UCSD-AML1 (cell line): ENCODE measurements around the gene AP3S1.
"Not testable (repeated sequence)": the region's sequence is repeated elsewhere in the genome, so short reads cannot be mapped to it uniquely, and the experiment has no call there.

Experiments used
- DNase-seq: peaks from one replicate; lab custom pipeline; 2025; ENCODE audit not compliant: unreplicated experiment; lab: John Stamatoyannopoulos, UW

AP3S1 gene

GRCh38 chr5:115841382-115842088 is at the start of gene AP3S1, which contains the start of gene ATG12:
TSS of gene AP3S1 (plus strand) at chr5:115841935. CDS start at chr5:115842038, 103 bp downstream.
TSS of gene ATG12 (minus strand) at chr5:115841565. CDS start at chr5:115841552, 13 bp downstream.
- DNase-seq = peak; percentile 95

GRCh38 chr5:115795700-115796099 is 46.0 kb upstream of the AP3S1 start:
- DNase-seq = no peak

- DNase-seq = no peak
Observed at GRCh38 chr5:115796656-115797055, 45.1 kb upstream of the AP3S1 start.

- DNase-seq = no peak
Observed at GRCh38 chr5:115798252-115798651, 43.5 kb upstream of the AP3S1 start.

GRCh38 chr5:115800108-115800507 is 41.6 kb upstream of the AP3S1 start:
- no peak for DNase-seq

DNA sequence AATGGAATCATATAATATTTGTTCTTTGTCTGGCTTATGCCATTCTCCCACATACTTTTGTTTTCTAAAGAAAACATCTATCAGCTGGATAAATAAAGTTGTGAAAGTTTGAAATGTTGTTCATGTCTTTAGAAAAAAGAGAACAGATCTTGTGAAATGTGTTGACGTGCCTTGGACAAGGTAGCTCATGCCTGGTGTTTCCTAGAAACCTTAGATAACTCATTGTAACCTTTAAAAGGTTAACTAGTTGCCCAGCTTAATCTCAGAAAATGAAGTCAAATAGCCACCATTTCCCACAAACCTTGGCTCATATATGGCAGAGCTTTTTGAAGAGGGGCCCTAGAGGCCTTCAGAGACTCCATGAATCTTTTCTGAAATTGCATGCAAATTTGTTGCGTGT is 40.6 kb upstream of the AP3S1 start:
- no peak for DNase-seq

DNA sequence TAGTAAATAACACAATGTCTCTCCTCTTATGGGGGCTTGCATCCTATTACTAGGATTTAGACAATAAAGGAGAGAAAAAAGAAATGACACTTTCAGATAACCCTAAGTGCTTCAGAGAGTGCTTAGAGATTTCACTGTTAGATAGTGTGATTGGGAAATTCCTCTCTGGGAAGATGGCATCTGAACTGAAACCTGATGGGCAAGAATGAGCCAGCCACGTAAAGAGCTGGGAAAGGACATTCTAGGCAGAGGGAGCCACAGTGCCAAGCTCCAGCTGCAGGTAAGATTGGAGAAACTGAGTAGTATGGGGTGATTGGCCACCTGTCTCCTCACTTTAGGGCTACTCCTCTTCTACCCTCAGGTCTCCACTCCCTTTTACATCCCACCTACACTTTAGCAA is 39.8 kb upstream of the AP3S1 start:
- no peak for DNase-seq

- DNase-seq = no peak
Observed at GRCh38 chr5:115806986-115807653, 34.6 kb upstream of the AP3S1 start.

GRCh38 chr5:115807654-115808052 is 34.1 kb upstream of the AP3S1 start:
- no peak for DNase-seq

DNA sequence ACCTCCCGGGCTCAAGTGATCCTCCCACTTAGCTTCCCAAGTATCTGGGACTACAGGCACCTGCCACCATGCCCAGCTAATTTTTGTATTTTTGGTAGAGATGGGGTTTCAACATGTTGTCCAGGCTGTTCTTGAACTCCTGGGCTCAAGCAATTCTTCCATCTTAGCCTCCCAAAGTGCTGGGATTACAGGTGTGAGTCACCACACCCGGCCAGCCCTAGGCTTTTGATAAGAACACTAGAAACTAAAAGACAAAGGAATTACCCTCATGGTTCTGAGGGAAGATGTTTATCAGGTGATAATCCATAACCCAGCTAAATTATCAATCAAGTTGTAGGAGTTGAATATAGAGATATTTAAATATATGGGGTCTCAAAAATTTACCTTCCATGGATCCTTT is 33.7 kb upstream of the AP3S1 start:
- not testable (repeated sequence) for DNase-seq

DNA sequence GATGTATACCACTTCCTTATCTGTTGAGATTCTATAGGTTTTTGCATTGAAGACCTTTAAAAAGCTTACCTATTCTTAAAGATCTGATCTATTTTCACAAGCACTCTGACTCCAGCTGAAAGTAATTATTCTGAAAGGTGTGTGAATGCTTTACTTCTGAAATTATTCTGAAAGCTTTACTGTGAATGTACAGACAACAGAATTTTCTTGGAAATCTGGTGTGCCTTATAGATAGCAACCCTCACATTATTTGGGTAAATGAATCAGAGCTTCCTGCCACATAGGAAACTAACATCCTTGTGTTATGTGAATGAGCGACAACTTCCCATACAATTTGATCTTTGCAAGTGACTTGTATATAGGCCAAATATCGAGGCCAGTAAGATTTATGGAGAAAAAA is 31.8 kb upstream of the AP3S1 start:
- DNase-seq = no peak

DNA sequence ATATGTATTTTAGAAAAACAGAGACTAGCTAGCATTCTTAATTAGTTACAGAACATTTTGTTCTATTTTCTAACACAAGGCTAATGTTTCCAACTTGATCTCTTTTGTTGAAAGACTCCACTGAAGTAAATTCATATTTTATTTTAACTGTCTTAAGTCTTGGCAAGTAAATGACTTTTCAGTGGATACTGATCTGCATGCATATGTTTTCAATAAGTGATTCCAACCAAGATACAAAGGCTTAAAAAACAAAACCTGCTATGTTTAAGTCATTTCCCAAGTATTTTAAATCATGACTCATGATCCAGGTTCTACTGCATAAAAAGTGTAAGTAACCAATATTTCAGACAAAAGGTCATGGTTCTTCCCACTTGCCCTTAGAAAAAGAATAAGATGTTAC is 31.0 kb upstream of the AP3S1 start:
- no peak for DNase-seq

DNA sequence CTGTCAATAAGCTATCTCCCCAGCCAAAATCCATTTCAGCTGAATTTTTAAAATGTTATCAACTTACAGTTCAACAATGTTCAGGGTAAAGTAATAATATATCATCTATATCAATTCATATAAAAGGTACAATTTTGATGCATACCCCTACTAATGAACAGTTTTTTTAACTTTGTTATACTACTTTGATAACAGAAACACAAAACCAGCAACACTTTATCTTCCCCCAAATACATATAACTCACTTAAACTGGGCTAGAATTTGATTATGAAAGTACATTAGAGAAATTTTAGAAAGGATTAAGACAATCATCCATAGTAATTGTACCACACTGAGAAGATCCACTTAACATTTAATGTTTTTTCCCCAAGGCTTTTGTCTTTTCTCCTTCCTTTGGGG is 30.3 kb upstream of the AP3S1 start:
- DNase-seq = no peak

GRCh38 chr5:115812372-115812771 is 29.4 kb upstream of the AP3S1 start:
- no peak for DNase-seq

- no peak for DNase-seq
Observed at GRCh38 chr5:115813719-115814118, 28.0 kb upstream of the AP3S1 start.

DNA sequence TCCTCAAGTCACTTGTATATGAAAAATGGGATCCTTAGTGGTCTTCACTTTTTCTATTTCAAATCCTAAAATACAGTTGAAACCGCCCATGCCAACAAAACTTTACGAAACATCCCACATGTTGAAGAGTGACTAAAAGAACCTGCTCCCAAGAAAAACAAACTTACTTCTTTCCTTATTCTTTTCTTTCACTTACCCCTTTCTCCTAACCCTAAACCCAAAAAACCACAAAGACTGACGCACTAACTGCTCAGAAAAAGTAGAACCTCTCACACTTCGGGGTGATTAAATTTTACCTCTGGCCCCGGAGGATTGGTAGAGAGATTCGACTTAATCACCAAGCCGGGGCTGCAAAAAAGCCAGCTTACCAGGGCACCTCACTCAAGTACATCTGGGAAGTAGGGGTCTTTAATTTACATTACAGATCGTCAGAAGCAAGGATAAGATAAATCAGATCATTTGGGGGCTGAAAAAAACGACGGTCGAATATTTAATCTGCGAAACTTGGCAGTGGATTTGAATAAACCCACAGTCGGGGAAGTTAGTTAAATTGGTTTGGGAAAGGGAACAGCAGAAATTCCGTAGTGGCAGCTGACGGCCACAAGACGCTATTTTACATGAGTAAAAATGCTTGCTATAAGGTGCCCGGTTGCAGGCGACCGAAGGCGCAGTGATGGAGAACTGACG is 26.6 kb upstream of the AP3S1 start:
- DNase-seq = no peak

- no peak for DNase-seq
Observed at GRCh38 chr5:115815693-115816225, 26.0 kb upstream of the AP3S1 start.

DNA sequence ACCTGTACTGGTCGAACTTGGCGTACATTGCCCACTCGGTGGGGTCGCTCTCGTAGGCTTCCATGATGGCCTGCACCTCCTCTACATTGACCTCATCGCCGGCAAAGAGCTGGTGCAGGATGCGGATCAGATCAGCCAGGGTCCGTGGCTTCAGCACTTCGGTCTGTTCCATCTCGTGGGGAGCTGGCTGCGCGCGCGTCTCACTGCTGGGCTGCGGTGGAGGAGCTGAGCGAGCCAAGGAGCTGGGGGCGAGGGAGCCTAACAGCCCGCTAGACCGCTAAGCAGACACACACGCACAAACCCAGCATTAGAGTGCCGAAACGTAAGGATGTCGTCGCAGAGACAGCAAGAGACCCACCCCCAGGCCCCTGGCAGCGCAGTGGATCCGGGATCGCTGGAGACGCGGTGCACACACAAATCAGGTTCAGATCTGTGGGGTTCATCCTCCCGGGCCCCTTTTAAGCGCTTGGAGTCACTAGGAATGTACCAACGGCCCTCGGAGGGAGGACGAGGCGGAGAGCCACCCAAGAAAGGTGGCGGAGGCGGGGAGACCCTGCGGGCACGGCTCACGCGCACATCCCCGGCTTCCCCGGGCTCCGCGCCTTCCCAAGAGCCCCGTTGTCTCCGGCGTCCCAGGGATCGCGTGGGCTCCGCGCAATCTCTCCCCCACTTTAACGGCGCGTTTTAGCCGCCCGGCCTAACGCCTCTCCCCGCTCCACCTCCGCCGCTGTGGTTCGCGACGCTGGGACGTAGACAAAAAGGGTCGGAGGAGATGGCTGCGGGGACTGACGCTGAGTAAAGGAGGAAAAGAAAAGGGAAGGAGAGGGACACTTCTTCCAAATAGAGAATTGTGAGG is 25.3 kb upstream of the AP3S1 start, which contains the start of gene CDO1:
Gene CDO1 (minus strand): TSS at position 434 of the 856 bp plus-strand sequence. CDS start 262 bp downstream, at position 172.
- DNase-seq = no peak

DNA sequence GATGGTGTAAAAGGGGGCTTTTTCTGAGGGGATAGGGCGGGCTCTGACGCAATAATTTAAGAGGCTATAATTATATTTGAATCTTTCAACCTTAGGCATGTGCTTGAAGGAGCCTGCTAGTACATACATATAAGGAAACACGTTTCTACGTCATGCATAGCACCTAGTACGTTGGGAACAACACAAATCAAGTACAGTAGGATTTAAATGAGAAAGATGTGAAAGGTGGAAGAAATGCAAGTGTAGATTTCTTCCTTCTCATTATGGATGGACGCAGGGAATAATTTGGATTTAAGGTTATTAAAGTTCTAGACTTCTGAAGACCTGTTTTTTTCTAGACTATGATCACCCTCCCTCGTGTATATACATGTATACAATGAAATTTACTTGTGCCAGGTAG is 24.3 kb upstream of the AP3S1 start:
- no peak for DNase-seq

DNA sequence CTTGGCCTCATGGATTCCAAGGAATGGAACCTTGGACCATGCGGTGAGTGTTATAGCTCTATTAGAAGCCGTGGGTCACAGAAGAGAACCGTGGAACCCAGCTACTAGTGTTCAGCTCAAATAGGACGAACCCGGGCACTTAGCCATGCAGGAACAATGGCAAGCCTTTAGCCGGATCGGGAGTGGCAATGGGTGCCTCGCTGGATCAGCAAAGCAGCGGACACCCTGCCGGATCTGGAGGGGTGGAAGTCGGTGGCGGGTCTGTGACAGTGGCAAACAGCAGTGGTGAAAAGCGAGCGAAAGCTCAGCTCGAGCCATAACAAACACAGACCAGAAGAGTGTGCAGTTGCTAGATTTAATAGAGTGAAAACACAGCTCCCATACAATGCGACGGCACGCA is 22.9 kb upstream of the AP3S1 start:
- no peak for DNase-seq

- DNase-seq = no peak
Observed at GRCh38 chr5:115820846-115821245, 20.9 kb upstream of the AP3S1 start.
